Natural killer cell (primary cell): ENCODE results near the gene HIKESHI. TPM values are rescaled to one million over a fixed set of nuclear protein-coding genes. Genes with fewer than 3 reads are reported as not detected.

Source experiments
- ATAC-seq, 3 donors: fragments of 150-1000 bp in 2 of 3; fragments of 200-7000 bp in 1 of 3; cut with Tn5 transposase; 1 replicate in 1 of 3; 2 replicates in 2 of 3; pipeline ENCODE4 v1.10.0; 2021; ENCODE audit warnings: mild to moderate bottlenecking in 2 of 3, moderate library complexity in 2 of 3
- DNase-seq, 2 donors: peaks; one replicate each; pipeline versions ENCODE4 v3.0.0 to v3.0.0-alpha.2; 2013 to 2021; ENCODE audit warnings: mixed read lengths in 1 of 2
- H3K27ac ChIP-seq: one replicate; pipeline ENCODE4 v1.5.1; 2013; ENCODE audit warnings: mild to moderate bottlenecking, low read length
- H3K27me3 ChIP-seq: one replicate; pipeline ENCODE4 v1.6.1; 2013; ENCODE audit warnings: low read length; ENCODE audit not compliant: control insufficient read depth, insufficient read depth
- H3K36me3 ChIP-seq: one replicate; pipeline ENCODE4 v1.6.1; 2013; ENCODE audit warnings: low read length; ENCODE audit not compliant: control insufficient read depth, insufficient read depth
- H3K4me1 ChIP-seq: one replicate; pipeline ENCODE4 v1.6.1; 2013; ENCODE audit warnings: low read length; ENCODE audit not compliant: control insufficient read depth, insufficient read depth
- H3K4me3 ChIP-seq: one replicate; pipeline ENCODE4 v1.5.1; 2013; ENCODE audit warnings: low read length
- H3K9me3 ChIP-seq: one replicate; pipeline ENCODE4 v1.6.1; 2013; ENCODE audit warnings: low read length; ENCODE audit not compliant: control insufficient read depth, insufficient read depth
- H3K27ac Mint-ChIP-seq, 2 donors: one replicate each; pipeline ENCODE4 v1.8.0; 2022; ENCODE audit warnings: mild to moderate bottlenecking in 2 of 2, mixed read lengths in 2 of 2, moderate library complexity in 1 of 2
- H3K27me3 Mint-ChIP-seq, 2 donors: one replicate each; pipeline ENCODE4 v1.8.0; 2022; ENCODE audit warnings: low read depth in 2 of 2, mixed read lengths in 2 of 2
- H3K36me3 Mint-ChIP-seq: one replicate; pipeline ENCODE4 v1.8.0; 2022; ENCODE audit warnings: mixed read lengths
- H3K4me1 Mint-ChIP-seq, 2 donors: one replicate each; pipeline ENCODE4 v1.8.0; 2022; ENCODE audit warnings: mixed read lengths in 2 of 2
- H3K4me3 Mint-ChIP-seq: one replicate; pipeline ENCODE4 v1.8.0; 2022; ENCODE audit warnings: mild to moderate bottlenecking, moderate library complexity, mixed read lengths
- H3K9me3 Mint-ChIP-seq, 2 donors: one replicate each; pipeline ENCODE4 v1.8.0; 2022; ENCODE audit warnings: mixed read lengths in 2 of 2
- WGBS: methylation state at CpG from one replicate; pipeline ENCODE4 v1.1.7; 2013; ENCODE audit warnings: missing lambda C conversion rate; ENCODE audit not compliant: insufficient coverage; 5-methylcytosine and 5-hydroxymethylcytosine counted together
- intact Hi-C: fragments of 100-400 bp; cut with micrococcal nuclease; formaldehyde crosslinking; loops from one replicate; pipeline ENCODE4 v1.14.2; 2022
- total RNA-seq, 4 donors: library from RNA; stranded (reverse); fragments of 120-200 nt in 1 of 4; gene quantifications; one replicate each; pipeline versions ENCODE4 v1.2.3 to v1.2.4, GENCODE V29; 2013 to 2022
- TF ChIP-seq, protein P1 (sequence below): fragments of 200-600 bp; IDR thresholded peaks from one replicate; pipeline ENCODE4 v1.8.0; 2022; ENCODE audit warnings: antibody characterized with exemption

HIKESHI gene
- total RNA-seq, 3 donors from 2014 or later (not counting 1 experiment from before 2014, with no cell fraction given), result 12.7 to 24.2 (median 18.2) TPM

DNA sequence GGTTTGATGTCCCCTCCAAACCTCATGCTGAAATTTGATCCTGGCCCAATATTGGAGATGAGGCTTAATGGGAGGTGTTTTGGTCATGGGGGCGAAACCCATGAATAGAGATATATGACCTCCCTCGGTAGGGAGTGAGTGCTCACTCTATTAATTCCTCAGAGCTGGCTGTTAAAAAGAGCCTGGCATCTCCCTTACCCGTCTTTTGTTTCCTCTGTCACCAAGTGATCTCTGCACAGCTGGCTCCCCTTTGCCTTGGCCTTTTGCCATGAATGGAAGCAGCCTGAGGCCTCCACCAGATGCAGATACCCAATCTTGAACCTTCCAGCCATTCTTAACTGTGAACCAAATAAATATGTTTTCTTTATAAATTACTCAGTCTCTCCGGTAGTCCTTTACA lies 68.1 kb downstream of the HIKESHI start:
- DNase-seq (no peak), ATAC-seq (no peak)
- no peaks in the 10 kb centered on the region for H3K9me3 Mint-ChIP-seq
- 97% methylated on average over 3 of the region's 4 CpGs for WGBS
- H3K36me3 ChIP-seq, result no peaks in the 10 kb centered on the region
- H3K27ac ChIP-seq, result no peak overlapping the region
- H3K4me3 ChIP-seq, result no peak overlapping the region
- no peaks in the 10 kb centered on the region for H3K9me3 ChIP-seq
- no peak overlapping the region for H3K27ac Mint-ChIP-seq
- no peaks in the 10 kb centered on the region for H3K36me3 Mint-ChIP-seq
- H3K4me1 ChIP-seq, result no peaks in the 10 kb centered on the region
- TF ChIP-seq, protein P1, sequence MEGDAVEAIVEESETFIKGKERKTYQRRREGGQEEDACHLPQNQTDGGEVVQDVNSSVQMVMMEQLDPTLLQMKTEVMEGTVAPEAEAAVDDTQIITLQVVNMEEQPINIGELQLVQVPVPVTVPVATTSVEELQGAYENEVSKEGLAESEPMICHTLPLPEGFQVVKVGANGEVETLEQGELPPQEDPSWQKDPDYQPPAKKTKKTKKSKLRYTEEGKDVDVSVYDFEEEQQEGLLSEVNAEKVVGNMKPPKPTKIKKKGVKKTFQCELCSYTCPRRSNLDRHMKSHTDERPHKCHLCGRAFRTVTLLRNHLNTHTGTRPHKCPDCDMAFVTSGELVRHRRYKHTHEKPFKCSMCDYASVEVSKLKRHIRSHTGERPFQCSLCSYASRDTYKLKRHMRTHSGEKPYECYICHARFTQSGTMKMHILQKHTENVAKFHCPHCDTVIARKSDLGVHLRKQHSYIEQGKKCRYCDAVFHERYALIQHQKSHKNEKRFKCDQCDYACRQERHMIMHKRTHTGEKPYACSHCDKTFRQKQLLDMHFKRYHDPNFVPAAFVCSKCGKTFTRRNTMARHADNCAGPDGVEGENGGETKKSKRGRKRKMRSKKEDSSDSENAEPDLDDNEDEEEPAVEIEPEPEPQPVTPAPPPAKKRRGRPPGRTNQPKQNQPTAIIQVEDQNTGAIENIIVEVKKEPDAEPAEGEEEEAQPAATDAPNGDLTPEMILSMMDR, result no peak
- no peaks in the 10 kb centered on the region for H3K4me1 Mint-ChIP-seq
- peaks cover 15% of the 10 kb centered on the region in 2 donors for H3K27me3 Mint-ChIP-seq
- intact Hi-C loops, result no loop called here
- no peaks in the 10 kb centered on the region for H3K27me3 ChIP-seq
- H3K4me3 Mint-ChIP-seq, result no peak overlapping the region

DNA sequence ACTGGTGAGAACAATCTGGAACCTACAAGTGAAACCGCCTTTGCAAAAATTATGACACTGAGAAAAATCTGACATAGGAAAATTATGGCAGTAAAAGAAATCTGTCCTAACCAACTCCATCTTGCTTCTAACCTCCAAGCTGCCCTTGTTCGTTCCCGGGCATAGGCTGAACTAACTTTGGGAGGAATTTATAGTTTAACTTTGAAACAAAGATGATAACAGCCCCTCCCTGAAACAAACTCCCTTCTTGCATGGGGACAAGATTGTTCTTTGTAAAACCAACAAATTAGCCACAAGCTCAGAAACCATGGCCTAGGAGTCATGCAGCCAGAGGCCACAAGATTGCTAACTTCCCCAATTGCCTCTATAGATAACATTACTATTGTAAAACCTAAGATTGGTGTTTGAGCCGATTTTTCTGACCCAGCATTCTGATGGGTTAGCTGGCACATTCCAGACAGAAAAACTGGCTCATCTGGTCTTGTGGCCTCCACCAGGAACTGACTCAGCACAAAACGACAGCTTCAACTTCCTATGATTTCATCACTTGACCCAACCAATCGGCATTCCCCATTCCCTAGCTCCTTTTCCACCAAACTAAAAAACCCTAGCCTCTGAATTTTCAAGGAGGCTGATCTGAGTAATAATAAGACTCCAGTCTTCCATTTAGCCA lies 69.0 kb downstream of the HIKESHI start:
- intact Hi-C loops, result no loop called here
- ATAC-seq, result no peak
- no peaks in the 10 kb centered on the region for H3K36me3 Mint-ChIP-seq
- peaks cover 17 to 18% of the 10 kb centered on the region in 2 donors for H3K27me3 Mint-ChIP-seq
- Histone ChIP-seq H3K27me3 (no peaks in the 10 kb centered on the region), H3K36me3 (no peaks in the 10 kb centered on the region), H3K27ac (no peak overlapping the region), H3K9me3 (no peaks in the 10 kb centered on the region), H3K4me3 (no peak overlapping the region), H3K4me1 (no peaks in the 10 kb centered on the region)
- no peak overlapping the region for H3K4me3 Mint-ChIP-seq
- TF ChIP-seq, protein P1, result no peak
- 54% methylated on average over 6 of the region's 6 CpGs for WGBS
- H3K9me3 Mint-ChIP-seq, result no peaks in the 10 kb centered on the region
- no peak overlapping the region for H3K27ac Mint-ChIP-seq
- DNase-seq, result no peak
- H3K4me1 Mint-ChIP-seq, result no peaks in the 10 kb centered on the region

DNA sequence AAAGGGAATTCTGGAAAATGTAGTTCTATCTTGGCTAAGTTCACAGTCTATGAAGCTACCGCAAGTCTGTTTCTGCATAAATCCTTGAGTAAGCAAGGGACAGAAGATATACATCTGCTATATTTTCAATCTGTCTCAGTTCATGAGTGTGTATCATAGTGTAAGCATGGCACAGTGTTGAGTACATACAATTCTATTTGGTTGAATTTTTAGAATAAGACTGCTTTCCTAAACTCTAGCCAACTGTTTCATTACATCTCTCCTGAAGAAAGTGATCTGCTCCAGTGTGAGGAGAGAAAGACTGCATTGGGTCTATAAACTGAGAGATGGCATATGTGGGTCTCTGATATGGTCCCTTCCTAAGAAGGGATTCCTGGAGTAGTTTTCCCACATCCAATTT lies 70.0 kb downstream of the HIKESHI start:
- Histone ChIP-seq H3K36me3 (no peaks in the 10 kb centered on the region), H3K9me3 (no peaks in the 10 kb centered on the region), H3K27me3 (no peaks in the 10 kb centered on the region), H3K27ac (no peak overlapping the region), H3K4me3 (no peak overlapping the region), H3K4me1 (no peaks in the 10 kb centered on the region)
- DNase-seq (no peak), ATAC-seq (no peak)
- Mint-ChIP-seq H3K4me3 (no peak overlapping the region), H3K27me3 (peaks cover 18 to 19% of the 10 kb centered on the region in 2 donors), H3K9me3 (no peaks in the 10 kb centered on the region), H3K27ac (no peak overlapping the region), H3K36me3 (no peaks in the 10 kb centered on the region), H3K4me1 (no peaks in the 10 kb centered on the region)
- TF ChIP-seq, protein P1, result no peak
- intact Hi-C loops, result no loop called here
- 100% methylated on average over 1 of the region's 1 CpG for WGBS

DNA sequence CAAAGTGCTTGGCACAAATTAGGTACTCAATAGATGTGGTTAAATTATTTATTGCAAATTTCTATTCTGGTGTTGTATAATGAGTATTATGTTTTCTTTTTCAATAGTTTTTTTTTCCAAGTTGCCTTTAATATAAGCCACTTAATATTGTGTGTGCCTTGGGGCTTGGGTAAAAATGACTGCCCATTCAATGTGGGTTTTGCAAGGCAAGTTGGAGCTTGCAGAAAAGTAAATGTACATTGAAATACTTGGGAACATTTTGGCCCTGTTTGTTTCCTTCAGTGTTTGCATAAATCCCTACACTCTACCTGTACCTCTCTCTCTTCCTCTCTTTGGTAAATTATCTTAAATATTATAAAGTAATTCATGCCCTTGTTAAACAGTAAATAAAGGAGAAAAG lies 70.5 kb downstream of the HIKESHI start:
- Histone ChIP-seq H3K4me3 (no peak overlapping the region), H3K27ac (no peak overlapping the region), H3K27me3 (no peaks in the 10 kb centered on the region), H3K9me3 (no peaks in the 10 kb centered on the region), H3K36me3 (no peaks in the 10 kb centered on the region), H3K4me1 (no peaks in the 10 kb centered on the region)
- intact Hi-C loops, result no loop called here
- Mint-ChIP-seq H3K4me3 (no peak overlapping the region), H3K27me3 (peaks cover 18 to 19% of the 10 kb centered on the region in 2 donors), H3K27ac (no peak overlapping the region), H3K4me1 (no peaks in the 10 kb centered on the region), H3K9me3 (no peaks in the 10 kb centered on the region), H3K36me3 (no peaks in the 10 kb centered on the region)
- no peak for ATAC-seq
- TF ChIP-seq, protein P1, result no peak
- DNase-seq, result no peak
